ENCODE measurements around the gene CDA. TPM values are rescaled to one million over a fixed set of nuclear protein-coding genes. Genes with fewer than 3 reads are reported as not detected.

Gene CDA
- total and polyA plus RNA-seq, 2 of the 8 experiments (the other 6 are each of a cell fraction or from before 2014, with no cell fraction given) = 4.4 to 11.3 TPM

DNA sequence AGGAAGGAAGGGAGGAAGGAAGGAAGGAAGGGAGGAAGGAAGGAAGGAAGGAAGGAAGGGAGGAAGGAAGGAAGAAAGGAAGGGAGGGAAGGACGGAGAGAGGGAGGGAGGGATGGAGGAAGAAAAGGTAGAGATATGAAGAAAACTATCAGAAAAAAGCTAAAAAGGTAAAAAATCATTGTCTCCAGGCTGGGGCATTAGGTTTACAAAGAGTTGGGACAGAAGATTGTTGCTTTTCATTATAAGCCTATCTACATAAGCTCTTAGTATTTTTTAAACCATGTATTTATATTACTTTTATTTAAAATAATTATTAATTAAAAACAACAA, 37.2 kb downstream of the CDA start (continued):
- TF ChIP-seq, protein P1, sequence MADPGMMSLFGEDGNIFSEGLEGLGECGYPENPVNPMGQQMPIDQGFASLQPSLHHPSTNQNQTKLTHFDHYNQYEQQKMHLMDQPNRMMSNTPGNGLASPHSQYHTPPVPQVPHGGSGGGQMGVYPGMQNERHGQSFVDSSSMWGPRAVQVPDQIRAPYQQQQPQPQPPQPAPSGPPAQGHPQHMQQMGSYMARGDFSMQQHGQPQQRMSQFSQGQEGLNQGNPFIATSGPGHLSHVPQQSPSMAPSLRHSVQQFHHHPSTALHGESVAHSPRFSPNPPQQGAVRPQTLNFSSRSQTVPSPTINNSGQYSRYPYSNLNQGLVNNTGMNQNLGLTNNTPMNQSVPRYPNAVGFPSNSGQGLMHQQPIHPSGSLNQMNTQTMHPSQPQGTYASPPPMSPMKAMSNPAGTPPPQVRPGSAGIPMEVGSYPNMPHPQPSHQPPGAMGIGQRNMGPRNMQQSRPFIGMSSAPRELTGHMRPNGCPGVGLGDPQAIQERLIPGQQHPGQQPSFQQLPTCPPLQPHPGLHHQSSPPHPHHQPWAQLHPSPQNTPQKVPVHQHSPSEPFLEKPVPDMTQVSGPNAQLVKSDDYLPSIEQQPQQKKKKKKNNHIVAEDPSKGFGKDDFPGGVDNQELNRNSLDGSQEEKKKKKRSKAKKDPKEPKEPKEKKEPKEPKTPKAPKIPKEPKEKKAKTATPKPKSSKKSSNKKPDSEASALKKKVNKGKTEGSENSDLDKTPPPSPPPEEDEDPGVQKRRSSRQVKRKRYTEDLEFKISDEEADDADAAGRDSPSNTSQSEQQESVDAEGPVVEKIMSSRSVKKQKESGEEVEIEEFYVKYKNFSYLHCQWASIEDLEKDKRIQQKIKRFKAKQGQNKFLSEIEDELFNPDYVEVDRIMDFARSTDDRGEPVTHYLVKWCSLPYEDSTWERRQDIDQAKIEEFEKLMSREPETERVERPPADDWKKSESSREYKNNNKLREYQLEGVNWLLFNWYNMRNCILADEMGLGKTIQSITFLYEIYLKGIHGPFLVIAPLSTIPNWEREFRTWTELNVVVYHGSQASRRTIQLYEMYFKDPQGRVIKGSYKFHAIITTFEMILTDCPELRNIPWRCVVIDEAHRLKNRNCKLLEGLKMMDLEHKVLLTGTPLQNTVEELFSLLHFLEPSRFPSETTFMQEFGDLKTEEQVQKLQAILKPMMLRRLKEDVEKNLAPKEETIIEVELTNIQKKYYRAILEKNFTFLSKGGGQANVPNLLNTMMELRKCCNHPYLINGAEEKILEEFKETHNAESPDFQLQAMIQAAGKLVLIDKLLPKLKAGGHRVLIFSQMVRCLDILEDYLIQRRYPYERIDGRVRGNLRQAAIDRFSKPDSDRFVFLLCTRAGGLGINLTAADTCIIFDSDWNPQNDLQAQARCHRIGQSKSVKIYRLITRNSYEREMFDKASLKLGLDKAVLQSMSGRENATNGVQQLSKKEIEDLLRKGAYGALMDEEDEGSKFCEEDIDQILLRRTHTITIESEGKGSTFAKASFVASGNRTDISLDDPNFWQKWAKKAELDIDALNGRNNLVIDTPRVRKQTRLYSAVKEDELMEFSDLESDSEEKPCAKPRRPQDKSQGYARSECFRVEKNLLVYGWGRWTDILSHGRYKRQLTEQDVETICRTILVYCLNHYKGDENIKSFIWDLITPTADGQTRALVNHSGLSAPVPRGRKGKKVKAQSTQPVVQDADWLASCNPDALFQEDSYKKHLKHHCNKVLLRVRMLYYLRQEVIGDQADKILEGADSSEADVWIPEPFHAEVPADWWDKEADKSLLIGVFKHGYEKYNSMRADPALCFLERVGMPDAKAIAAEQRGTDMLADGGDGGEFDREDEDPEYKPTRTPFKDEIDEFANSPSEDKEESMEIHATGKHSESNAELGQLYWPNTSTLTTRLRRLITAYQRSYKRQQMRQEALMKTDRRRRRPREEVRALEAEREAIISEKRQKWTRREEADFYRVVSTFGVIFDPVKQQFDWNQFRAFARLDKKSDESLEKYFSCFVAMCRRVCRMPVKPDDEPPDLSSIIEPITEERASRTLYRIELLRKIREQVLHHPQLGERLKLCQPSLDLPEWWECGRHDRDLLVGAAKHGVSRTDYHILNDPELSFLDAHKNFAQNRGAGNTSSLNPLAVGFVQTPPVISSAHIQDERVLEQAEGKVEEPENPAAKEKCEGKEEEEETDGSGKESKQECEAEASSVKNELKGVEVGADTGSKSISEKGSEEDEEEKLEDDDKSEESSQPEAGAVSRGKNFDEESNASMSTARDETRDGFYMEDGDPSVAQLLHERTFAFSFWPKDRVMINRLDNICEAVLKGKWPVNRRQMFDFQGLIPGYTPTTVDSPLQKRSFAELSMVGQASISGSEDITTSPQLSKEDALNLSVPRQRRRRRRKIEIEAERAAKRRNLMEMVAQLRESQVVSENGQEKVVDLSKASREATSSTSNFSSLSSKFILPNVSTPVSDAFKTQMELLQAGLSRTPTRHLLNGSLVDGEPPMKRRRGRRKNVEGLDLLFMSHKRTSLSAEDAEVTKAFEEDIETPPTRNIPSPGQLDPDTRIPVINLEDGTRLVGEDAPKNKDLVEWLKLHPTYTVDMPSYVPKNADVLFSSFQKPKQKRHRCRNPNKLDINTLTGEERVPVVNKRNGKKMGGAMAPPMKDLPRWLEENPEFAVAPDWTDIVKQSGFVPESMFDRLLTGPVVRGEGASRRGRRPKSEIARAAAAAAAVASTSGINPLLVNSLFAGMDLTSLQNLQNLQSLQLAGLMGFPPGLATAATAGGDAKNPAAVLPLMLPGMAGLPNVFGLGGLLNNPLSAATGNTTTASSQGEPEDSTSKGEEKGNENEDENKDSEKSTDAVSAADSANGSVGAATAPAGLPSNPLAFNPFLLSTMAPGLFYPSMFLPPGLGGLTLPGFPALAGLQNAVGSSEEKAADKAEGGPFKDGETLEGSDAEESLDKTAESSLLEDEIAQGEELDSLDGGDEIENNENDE (IDR thresholded peaks at IDR 0.05; ENCODE audit: insufficient replicate concordance, low read length) = no peak
- TF ChIP-seq TAF7 (optimal IDR thresholded peaks at IDR 0.05; ENCODE audit: borderline replicate concordance, low read depth, low read length) (no peak), BCL11A (IDR thresholded peaks at IDR 0.05; ENCODE audit: low read depth in 2 of 2, low read length in 2 of 2) (no peak), HDAC6 (IDR thresholded peaks at IDR 0.05; ENCODE audit: low read depth, low read length) (no peak)

Measured in H1 (cell line).